NT2/D1 (cell line): ENCODE measurements around the gene CDC42EP5.

Source experiments
- SUZ12 ChIP-seq: IDR thresholded peaks from 2 replicates; pipeline ENCODE4 v1.6.1; 2011; ENCODE audit not compliant: insufficient read length, insufficient read depth; ENCODE audit errors: extremely low read depth
- YY1 ChIP-seq: IDR thresholded peaks from 2 replicates; pipeline ENCODE4 v1.6.1; 2011; ENCODE audit not compliant: insufficient read length, insufficient read depth
- ZNF274 ChIP-seq: IDR thresholded peaks from 2 replicates; pipeline ENCODE4 v1.6.1; 2011; ENCODE audit warnings: mild to moderate bottlenecking, low read depth, low read length

GRCh38 chr19:54425382-54425723, 47.7 kb downstream of the CDC42EP5 start:
- TF ChIP-seq YY1 = no peak
- no peak for TF ChIP-seq SUZ12
- no peak for TF ChIP-seq ZNF274
